Fibroblast of pulmonary artery (primary cell): ENCODE results near the gene CD2AP.

Source experiments
- DNase-seq: peaks from one replicate; pipeline ENCODE4 v3.0.0-alpha.2; 2010; ENCODE audit warnings: low read depth
- H3K4me3 ChIP-seq: replicated peaks from 2 replicates; pipeline ENCODE4 v1.5.1; 2011; ENCODE audit warnings: low read depth, mild to moderate bottlenecking, control low read depth, low read length, moderate library complexity
- TF ChIP-seq, protein P1 (sequence below): IDR thresholded peaks from 2 replicates; pipeline ENCODE4 v1.5.1; 2011; ENCODE audit warnings: mild to moderate bottlenecking, control low read depth, low read length, inconsistent platforms; ENCODE audit errors: missing control alignments

Gene CD2AP

DNA sequence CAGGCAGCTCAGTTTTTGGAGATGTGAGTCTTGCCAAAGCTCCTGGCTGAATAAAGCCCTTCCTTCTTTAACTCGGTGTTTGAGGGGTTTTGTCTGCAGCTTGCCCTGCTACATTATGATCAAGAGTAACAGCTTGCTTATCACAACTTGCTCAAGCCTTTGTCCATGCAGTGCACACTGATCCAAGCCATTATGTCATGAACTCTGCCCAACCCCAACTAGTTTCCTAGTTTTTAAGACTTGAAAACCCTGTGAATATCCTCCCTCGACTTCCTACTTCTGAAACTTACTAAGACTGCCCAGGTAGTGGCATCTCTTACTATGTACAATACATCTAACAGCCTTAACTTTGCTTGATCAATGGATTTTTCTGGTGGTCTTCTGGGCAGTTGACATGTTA, 170.4 kb downstream of the CD2AP start:
- no peak overlapping the region for H3K4me3 ChIP-seq
- TF ChIP-seq, protein P1, sequence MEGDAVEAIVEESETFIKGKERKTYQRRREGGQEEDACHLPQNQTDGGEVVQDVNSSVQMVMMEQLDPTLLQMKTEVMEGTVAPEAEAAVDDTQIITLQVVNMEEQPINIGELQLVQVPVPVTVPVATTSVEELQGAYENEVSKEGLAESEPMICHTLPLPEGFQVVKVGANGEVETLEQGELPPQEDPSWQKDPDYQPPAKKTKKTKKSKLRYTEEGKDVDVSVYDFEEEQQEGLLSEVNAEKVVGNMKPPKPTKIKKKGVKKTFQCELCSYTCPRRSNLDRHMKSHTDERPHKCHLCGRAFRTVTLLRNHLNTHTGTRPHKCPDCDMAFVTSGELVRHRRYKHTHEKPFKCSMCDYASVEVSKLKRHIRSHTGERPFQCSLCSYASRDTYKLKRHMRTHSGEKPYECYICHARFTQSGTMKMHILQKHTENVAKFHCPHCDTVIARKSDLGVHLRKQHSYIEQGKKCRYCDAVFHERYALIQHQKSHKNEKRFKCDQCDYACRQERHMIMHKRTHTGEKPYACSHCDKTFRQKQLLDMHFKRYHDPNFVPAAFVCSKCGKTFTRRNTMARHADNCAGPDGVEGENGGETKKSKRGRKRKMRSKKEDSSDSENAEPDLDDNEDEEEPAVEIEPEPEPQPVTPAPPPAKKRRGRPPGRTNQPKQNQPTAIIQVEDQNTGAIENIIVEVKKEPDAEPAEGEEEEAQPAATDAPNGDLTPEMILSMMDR, result no peak
- no peak for DNase-seq

DNA sequence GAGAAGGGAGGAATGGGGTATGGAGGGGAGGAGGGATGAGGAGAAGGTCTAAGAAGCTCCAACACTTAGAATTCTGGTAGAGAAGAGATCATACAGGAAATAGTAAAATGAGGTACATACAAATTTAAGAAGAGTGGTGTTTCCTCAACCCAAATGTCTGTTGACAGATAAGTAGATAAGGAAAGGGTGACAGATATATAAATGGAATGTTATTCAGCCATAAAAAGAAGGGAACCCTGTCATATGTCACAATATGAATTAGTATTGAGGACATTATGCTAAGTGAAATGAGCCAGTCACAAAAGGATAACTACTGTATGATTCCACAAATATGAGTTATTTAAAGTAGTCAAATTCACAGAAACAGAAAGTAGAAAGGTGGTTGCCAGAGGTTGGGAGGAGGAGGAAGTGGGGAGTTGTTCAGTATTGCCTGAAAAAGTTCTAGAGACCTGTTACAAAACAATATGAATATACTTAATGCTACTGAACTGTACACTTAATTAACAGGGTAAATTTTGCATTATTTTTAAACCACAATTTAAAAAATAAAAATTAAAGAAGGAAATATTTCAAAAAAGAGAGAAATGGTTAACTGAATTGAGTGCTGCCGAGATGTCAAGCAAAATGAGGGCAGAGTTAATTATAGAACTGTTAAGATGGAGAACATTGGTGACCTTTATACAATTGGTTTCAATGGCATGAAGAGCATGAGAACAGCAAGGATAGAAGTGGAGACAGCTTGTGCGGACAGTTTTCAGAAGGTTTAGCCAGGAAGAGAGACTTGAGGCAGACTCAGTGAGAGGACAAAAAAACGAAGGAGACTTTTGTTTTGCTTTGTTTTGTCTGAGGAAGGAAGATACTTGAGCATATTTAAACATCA, 173.2 kb downstream of the CD2AP start:
- TF ChIP-seq, protein P1, result no peak

DNA sequence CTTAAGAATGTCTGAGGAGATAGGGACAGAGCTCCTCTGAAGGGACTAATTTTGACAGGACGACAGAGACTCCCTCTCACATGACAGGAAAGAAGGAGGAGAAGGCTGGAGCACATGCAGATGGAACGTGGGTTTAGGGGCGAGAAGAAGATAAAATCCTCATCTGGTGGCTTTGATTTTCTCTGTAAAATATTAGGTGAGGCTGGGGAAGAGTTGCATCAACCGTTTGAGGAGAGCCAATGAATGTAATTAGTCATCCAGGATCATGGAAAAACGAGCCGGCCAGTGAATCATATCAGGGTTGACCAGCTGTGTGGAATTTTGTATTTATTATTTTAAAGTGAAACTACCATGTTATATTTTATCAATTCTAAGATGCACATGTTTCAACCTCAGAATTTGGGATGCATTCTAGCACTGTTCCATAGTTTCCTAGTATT, 173.9 kb downstream of the CD2AP start:
- no peak overlapping the region for H3K4me3 ChIP-seq
- TF ChIP-seq, protein P1, result no peak
- DNase-seq, result peak; percentile 58

More for the DNA sequence above, 173.2 kb downstream of the CD2AP start:
- DNase-seq, result no peak
- H3K4me3 ChIP-seq, result no peak overlapping the region

DNA sequence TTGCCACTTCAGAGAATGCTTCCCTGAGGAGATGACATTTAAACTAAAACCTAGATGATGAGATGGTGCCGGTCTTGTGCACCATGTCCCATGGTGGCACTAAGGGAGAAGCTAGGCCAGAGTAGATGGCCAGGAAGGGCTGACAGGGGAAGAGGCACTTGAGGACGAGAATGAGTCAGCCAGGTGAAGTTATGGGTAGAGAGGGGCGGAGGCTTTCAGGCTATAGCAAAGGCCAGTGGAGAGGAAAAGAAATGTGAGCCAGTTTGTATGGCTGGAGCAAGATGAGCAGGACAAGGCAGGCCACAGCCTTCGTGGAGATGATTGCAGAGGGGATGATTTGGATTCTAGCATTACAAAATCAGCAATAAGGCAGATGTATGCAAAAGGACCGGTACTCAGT, 176.1 kb downstream of the CD2AP start:
- TF ChIP-seq, protein P1, result no peak
- H3K4me3 ChIP-seq, result no peak overlapping the region
- DNase-seq, result no peak

DNA sequence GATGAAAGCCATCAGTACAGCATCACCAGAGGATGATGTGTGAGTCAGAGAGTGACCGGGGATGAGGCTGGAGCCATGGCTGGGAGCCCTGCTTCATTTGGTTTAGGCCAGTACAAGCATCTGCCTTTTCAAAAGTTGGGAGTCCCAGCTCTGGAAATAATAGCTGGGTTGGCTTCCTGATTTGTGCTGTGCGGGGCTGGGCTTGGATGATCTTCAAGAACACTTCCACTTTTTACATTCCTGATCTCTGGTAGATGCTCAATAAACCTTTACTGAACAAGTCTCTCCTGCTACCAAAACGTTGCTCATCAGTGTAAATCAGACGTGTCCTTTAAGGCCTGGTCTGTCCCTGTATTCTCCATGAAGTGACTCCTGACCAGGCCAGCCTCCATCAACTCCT, 176.7 kb downstream of the CD2AP start:
- H3K4me3 ChIP-seq, result no peak overlapping the region
- no peak for DNase-seq
- TF ChIP-seq, protein P1, result no peak

DNA sequence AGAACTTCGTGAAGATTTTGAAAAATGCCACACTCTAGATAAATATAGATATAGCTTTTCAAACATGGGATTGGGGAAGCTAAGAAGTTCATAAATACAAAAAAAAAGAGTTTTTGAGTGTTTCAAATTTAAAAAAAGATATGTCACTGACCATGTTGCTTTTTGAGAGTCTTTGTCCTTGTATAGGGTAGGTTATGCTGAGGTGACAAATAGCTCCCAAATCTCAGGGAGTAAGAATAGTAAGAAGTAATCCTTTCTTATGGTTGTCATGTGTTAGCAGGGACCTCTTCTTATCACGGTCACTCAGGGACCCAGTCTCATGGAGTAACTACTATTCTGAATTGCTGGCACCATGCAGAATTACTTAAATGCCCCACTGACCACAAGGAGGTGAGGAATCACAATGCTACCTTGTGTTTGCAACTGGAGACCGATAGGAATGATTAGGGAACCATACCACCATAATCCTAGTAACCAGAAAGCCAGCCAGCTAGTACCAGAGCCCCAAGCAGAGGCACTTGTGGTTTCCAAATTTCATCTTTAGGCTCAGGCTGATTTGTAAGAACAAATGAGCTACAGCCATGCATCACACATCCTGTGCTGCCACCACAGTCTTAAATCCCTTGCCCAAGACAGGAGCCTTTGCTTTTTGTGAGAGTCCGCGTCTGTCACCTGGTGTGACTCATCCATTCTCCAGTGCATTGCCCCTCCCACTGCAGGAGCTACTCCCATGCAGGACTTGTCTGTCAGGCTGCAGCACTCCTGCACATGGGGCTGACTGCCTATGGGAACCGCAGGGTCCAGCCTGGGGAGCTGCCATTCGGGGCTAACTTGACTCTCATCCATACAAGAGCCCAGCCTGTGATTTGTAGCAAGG, 178.4 kb downstream of the CD2AP start:
- no peak overlapping the region for H3K4me3 ChIP-seq
- TF ChIP-seq, protein P1, result no peak
- peak; percentile 53 for DNase-seq
